GM12891 (cell line): ENCODE data around the gene PANK4. TPM values are rescaled to one million over a fixed set of nuclear protein-coding genes. Genes with fewer than 3 reads are reported as not detected.
"Not testable (repeated sequence)": the region's sequence is repeated elsewhere in the genome, so short reads cannot be mapped to it uniquely, and the experiment has no call there.

Experiments
- DNase-seq: peaks from one replicate; pipeline ENCODE4 v3.0.0; 2011; ENCODE audit warnings: low spot score; ENCODE audit not compliant: insufficient read length
- FAIRE-seq: peaks from 2 replicates; lab custom pipeline; 2011; peaks lifted over from hg19 to GRCh38; lab: Jason Lieb, UNC
- PAX5 ChIP-seq: IDR thresholded peaks from 2 replicates; pipeline ENCODE4 v1.6.1; 2011; ENCODE audit warnings: low read length, moderate library complexity, mild to moderate bottlenecking; ENCODE audit not compliant: insufficient read depth, severe bottlenecking
- POLR2A ChIP-seq: IDR thresholded peaks from 2 replicates; pipeline ENCODE4 v1.6.1; 2011; ENCODE audit warnings: low read depth, low read length, control low read depth
- POLR2AphosphoS5 ChIP-seq: IDR thresholded peaks from 2 replicates; pipeline ENCODE4 v1.6.1; 2011; ENCODE audit warnings: low read depth, low read length, control low read depth
- POU2F2 ChIP-seq: IDR thresholded peaks from 2 replicates; pipeline ENCODE4 v1.6.1; 2011; ENCODE audit warnings: low read depth, mild to moderate bottlenecking, control low read depth, low read length, moderate library complexity
- SPI1 ChIP-seq: IDR thresholded peaks from 2 replicates; pipeline ENCODE4 v1.6.1; 2011; ENCODE audit warnings: low read depth, low read length, control low read depth
- TAF1 ChIP-seq: IDR thresholded peaks from 2 replicates; pipeline ENCODE4 v1.6.1; 2011; ENCODE audit warnings: low read depth, low read length, control low read depth
- polyA plus RNA-seq: library from polyadenylated mRNA; unstranded; fragments of >200 nt; gene quantifications from one replicate; pipeline ENCODE4 v1.2.1, GENCODE V29; 2012; ENCODE audit warnings: low read depth, missing spikeins, inconsistent platforms; ENCODE audit not compliant: missing spikeins

Gene PANK4
- polyA plus RNA-seq, result 12.6 TPM

- FAIRE-seq, result peak; percentile 96
- DNase-seq, result peak; percentile 97
- TF ChIP-seq TAF1 (peak; percentile 90), POLR2A (peak; percentile 73), POLR2AphosphoS5 (peak; percentile 78), PAX5 (no peak), SPI1 (no peak), POU2F2 (peak; percentile 94; the same call in 1 of the 2 replicates)
Measured at GRCh38 chr1:2525920-2526823, at the start of gene PANK4. Gene PANK4, minus strand, starts transcription at chr1:2526596. Its CDS starts 9 bp downstream, at chr1:2526587.

GRCh38 chr1:2574350-2574749 is 48.0 kb upstream of the PANK4 start:
- TF ChIP-seq PAX5 (no peak), TAF1 (no peak), SPI1 (no peak), POU2F2 (no peak), POLR2A (no peak), POLR2AphosphoS5 (no peak)
- DNase-seq (no peak), FAIRE-seq (no peak)

- DNase-seq (no peak), FAIRE-seq (no peak)
- TF ChIP-seq POLR2AphosphoS5 (no peak), SPI1 (peak; percentile 39), POLR2A (no peak)
Measured at GRCh38 chr1:2573250-2573920, 47.0 kb upstream of the PANK4 start.

- DNase-seq (no peak), FAIRE-seq (no peak)
- TF ChIP-seq POLR2AphosphoS5, result no peak
- no peak for TF ChIP-seq POU2F2
- no peak for TF ChIP-seq TAF1
- TF ChIP-seq PAX5, result no peak
- TF ChIP-seq SPI1, result no peak
- no peak for TF ChIP-seq POLR2A
Measured at GRCh38 chr1:2571348-2571747, 45.0 kb upstream of the PANK4 start.

GRCh38 chr1:2570332-2570731 is 43.9 kb upstream of the PANK4 start:
- TF ChIP-seq TAF1 (no peak), POU2F2 (no peak), POLR2AphosphoS5 (no peak), POLR2A (no peak), PAX5 (no peak)
- FAIRE-seq (no peak), DNase-seq (no peak)

- not testable (repeated sequence) for DNase-seq, FAIRE-seq
Measured at GRCh38 chr1:2569703-2570102, 43.3 kb upstream of the PANK4 start.

- DNase-seq (no peak), FAIRE-seq (no peak)
- TF ChIP-seq POLR2AphosphoS5 (no peak), TAF1 (no peak), SPI1 (no peak), PAX5 (no peak), POU2F2 (no peak), POLR2A (no peak)
Measured at GRCh38 chr1:2569060-2569459, 42.7 kb upstream of the PANK4 start.

GRCh38 chr1:2568187-2568816 is 41.9 kb upstream of the PANK4 start:
- peak; percentile 81 for FAIRE-seq
- DNase-seq, result not testable (repeated sequence)

GRCh38 chr1:2567083-2567679 is 40.8 kb upstream of the PANK4 start:
- no peak for TF ChIP-seq PAX5
- TF ChIP-seq POU2F2, result no peak
- TF ChIP-seq SPI1, result no peak
- no peak for TF ChIP-seq POLR2AphosphoS5
- no peak for TF ChIP-seq POLR2A
- no peak for FAIRE-seq
- DNase-seq, result no peak
